CD8-positive, alpha-beta memory T cell (primary cell): ENCODE results near the gene DNAJC5. TPM values are rescaled to one million over a fixed set of nuclear protein-coding genes. Genes with fewer than 3 reads are reported as not detected.
A peak's percentile ranks its signal among the peaks of the same experiment; 100 is the strongest.

Experiments
- CTCF ChIA-PET: fragments of 350-600 bp; sonication (Branson Sonifier 250); formaldehyde crosslinking; loops from one replicate; lab custom pipeline; 2021; ENCODE audit warnings: antibody characterized with exemption; lab: Charles Lee
- POLR2A ChIA-PET: fragments of 350-600 bp; sonication (Branson Sonifier 250); formaldehyde crosslinking; loops from one replicate; lab custom pipeline; 2021; ENCODE audit warnings: antibody characterized with exemption; lab: Charles Lee
- DNase-seq, 5 donors: peaks; one replicate each; pipeline versions ENCODE4 v3.0.0 to v3.0.0-alpha.2; 2020 to 2022; ENCODE audit warnings: mixed read lengths in 1 of 5
- H3K27ac ChIP-seq: one replicate; pipeline ENCODE4 v1.7.0; 2013; ENCODE audit warnings: low read depth, mild to moderate bottlenecking, low read length, moderate library complexity
- H3K27me3 ChIP-seq: 2 replicates; pipeline ENCODE4 v1.7.0; 2013; ENCODE audit warnings: low read length, mild to moderate bottlenecking; ENCODE audit not compliant: insufficient read depth, poor library complexity, severe bottlenecking
- H3K36me3 ChIP-seq: 2 replicates; pipeline ENCODE4 v1.7.0; 2013; ENCODE audit warnings: mild to moderate bottlenecking, low read length, moderate library complexity; ENCODE audit not compliant: insufficient read depth
- H3K4me1 ChIP-seq: 2 replicates; pipeline ENCODE4 v1.7.0; 2013; ENCODE audit warnings: mild to moderate bottlenecking, low read length, moderate library complexity; ENCODE audit not compliant: insufficient read depth
- H3K4me3 ChIP-seq: 2 replicates; pipeline ENCODE4 v1.7.0; 2013; ENCODE audit warnings: mild to moderate bottlenecking, low read length
- H3K9me3 ChIP-seq: 2 replicates; pipeline ENCODE4 v1.7.0; 2013; ENCODE audit warnings: mild to moderate bottlenecking, low read length
- H3K27ac Mint-ChIP-seq, 8 donors: one replicate each; pipeline ENCODE4 v1.8.0; 2020 to 2021; ENCODE audit warnings: mixed read lengths in 8 of 8, mild to moderate bottlenecking in 6 of 8, inconsistent platforms in 3 of 8, moderate library complexity in 3 of 8
- H3K27me3 Mint-ChIP-seq, 2 donors: one replicate each; pipeline ENCODE4 v1.8.0; 2020 to 2021; ENCODE audit warnings: mixed read lengths in 2 of 2, mild to moderate bottlenecking in 1 of 2, moderate library complexity in 1 of 2
- H3K36me3 Mint-ChIP-seq, 3 donors: one replicate each; pipeline ENCODE4 v1.8.0; 2020 to 2021; ENCODE audit warnings: mixed read lengths in 3 of 3, inconsistent platforms in 1 of 3, mild to moderate bottlenecking in 1 of 3
- H3K4me1 Mint-ChIP-seq, 3 donors: one replicate each; pipeline ENCODE4 v1.8.0; 2020 to 2021; ENCODE audit warnings: mixed read lengths in 3 of 3, inconsistent platforms in 1 of 3, mild to moderate bottlenecking in 1 of 3
- H3K4me3 Mint-ChIP-seq, 7 donors: one replicate each; pipeline ENCODE4 v1.8.0; 2020 to 2021; ENCODE audit warnings: mixed read lengths in 7 of 7, mild to moderate bottlenecking in 6 of 7, moderate library complexity in 4 of 7, inconsistent platforms in 2 of 7
- H3K9me3 Mint-ChIP-seq, 5 donors: one replicate each; pipeline ENCODE4 v1.8.0; 2020 to 2022; ENCODE audit warnings: mixed read lengths in 5 of 5, mild to moderate bottlenecking in 3 of 5, moderate library complexity in 2 of 5, inconsistent platforms in 1 of 5
- polyA plus RNA-seq: library from polyadenylated mRNA; unstranded; fragments of 300-500 nt; fragmentation: Illumina TruSeq; gene quantifications from one replicate; pipeline ENCODE4 v1.2.3, GENCODE V29; 2021
- total RNA-seq, 2 experiments: library from RNA; stranded (reverse); gene quantifications; one replicate each; pipeline ENCODE4 v1.2.3, GENCODE V29; 2021

The DNAJC5 gene
- total and polyA plus RNA-seq, 3 experiments from 2014 or later: 8.3 to 40.9 (median 38.9) TPM

DNA sequence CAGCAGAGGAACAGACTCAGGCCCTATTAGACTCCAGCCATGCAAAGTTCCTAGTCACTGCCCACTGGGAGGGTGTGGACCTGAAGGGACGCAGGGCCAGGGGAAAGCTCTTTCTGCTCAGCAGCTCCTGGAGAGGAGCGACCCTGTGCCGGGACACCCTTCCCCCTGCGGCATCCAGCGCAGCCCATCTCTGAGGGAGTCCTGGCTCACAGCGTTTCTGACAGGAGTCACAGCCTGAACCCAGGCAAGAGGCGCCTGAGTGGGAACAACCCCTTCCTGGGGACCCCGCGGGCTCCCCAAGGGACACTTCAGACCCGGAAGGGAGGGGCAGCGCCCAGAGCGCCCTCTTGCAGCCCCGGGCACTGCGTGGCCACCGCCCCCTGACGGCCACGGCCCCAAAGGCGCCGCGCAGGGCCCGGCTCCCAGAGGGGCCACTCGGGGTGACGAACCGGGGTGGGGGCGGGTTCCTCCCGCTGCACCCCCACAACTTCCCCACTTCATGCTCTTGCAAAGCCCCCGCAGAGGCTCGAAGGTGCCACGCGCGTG, 60.4 kb downstream of the DNAJC5 start:
- Histone ChIP-seq H3K27me3 (no peaks in the 10 kb centered on the region), H3K27ac (peak overlapping the region; percentile 79), H3K4me1 (peaks cover 26% of the 10 kb centered on the region), H3K4me3 (peak overlapping the region; percentile 74), H3K9me3 (no peaks in the 10 kb centered on the region), H3K36me3 (no peaks in the 10 kb centered on the region)
- Mint-ChIP-seq H3K27ac (peak overlapping the region in 6 of 8 donors; percentile 12 to 83 (median 62)), H3K36me3 (peaks cover 0 to 11% (median 0%) of the 10 kb centered on the region in 3 donors), H3K4me1 (peaks cover 22 to 47% (median 23%) of the 10 kb centered on the region in 3 donors), H3K4me3 (peak overlapping the region; percentile 73 to 92 (median 80)), H3K9me3 (no peaks in the 10 kb centered on the region), H3K27me3 (no peaks in the 10 kb centered on the region)
- ChIA-PET CTCF (interaction anchor here (1.5 to 3.4 kb wide), 2 partner anchors 25 to 84 kb away, joined by 7 to 14 read pairs; partner anchors contain the start of genes PRPF6 and SAMD10), POLR2A (interaction anchor here (0.9 kb wide), 1 partner anchor 435 kb away, joined by 3 read pairs; the partner anchor contains the start of gene PPDPF)
- peak in 2 of 5 donors; percentile 25 to 37 for DNase-seq

- Histone ChIP-seq H3K4me1 (peaks cover 26% of the 10 kb centered on the region), H3K36me3 (no peaks in the 10 kb centered on the region), H3K4me3 (peak within 1 kb of the TSS; percentile 74), H3K27ac (peak within 1 kb of the TSS; percentile 79), H3K27me3 (no peaks in the 10 kb centered on the region), H3K9me3 (no peaks in the 10 kb centered on the region)
- no peaks in the 10 kb centered on the region for H3K27me3 Mint-ChIP-seq
- no peaks in the 10 kb centered on the region for H3K9me3 Mint-ChIP-seq
- peak within 1 kb of the TSS; percentile 66 to 88 (median 82) for H3K27ac Mint-ChIP-seq
- DNase-seq: peak; percentile 84 to 94 (median 91)
- H3K4me3 Mint-ChIP-seq: peak within 1 kb of the TSS; percentile 77 to 92 (median 86)
- CTCF ChIA-PET: interaction anchor here (0.8 to 3.4 kb wide), 6 partner anchors 13 to 460 kb away, joined by 3 to 14 read pairs (median 4); partner anchors contain the start of genes PRPF6 and SAMD10
- peaks cover 22 to 45% (median 22%) of the 10 kb centered on the region in 3 donors for H3K4me1 Mint-ChIP-seq
- H3K36me3 Mint-ChIP-seq: peaks cover 0 to 12% (median 0%) of the 10 kb centered on the region in 3 donors
- POLR2A ChIA-PET: interaction anchor here (0.6 to 2.0 kb wide), 7 partner anchors 24 to 435 kb away, joined by 3 to 18 read pairs (median 4); partner anchors contain the start of genes ARFRP1, OPRL1, PPDPF and PRPF6
Observed at GRCh38 chr20:63955827-63956663, 61.1 kb downstream of the DNAJC5 start, which contains the start of gene UCKL1. TSS of gene UCKL1 (minus strand) at chr20:63956416. CDS start at chr20:63956372, 44 bp downstream.

DNA sequence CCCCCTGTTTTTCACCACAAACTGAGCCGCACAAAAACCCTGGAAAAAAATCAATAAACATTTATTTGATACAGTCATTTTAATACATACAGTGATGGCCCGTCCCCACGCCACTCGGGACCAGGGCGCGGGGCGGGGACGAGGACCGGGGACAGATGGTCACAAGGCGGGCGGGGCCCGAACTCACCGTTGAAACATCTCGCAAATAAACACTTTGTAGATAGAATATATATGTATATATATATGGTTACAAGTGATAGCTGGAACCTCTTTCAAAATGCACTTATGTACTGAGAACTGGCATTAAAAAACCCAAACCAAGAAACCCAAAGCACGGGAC, 61.7 kb downstream of the DNAJC5 start:
- no peaks in the 10 kb centered on the region for H3K27me3 ChIP-seq
- Mint-ChIP-seq H3K4me3 (peak overlapping the region; percentile 77 to 92 (median 86)), H3K27ac (peak overlapping the region in 7 of 8 donors; percentile 46 to 87 (median 78)), H3K4me1 (peaks cover 22 to 42% (median 22%) of the 10 kb centered on the region in 3 donors), H3K9me3 (no peaks in the 10 kb centered on the region), H3K36me3 (peaks cover 0 to 18% (median 0%) of the 10 kb centered on the region in 3 donors), H3K27me3 (no peaks in the 10 kb centered on the region)
- CTCF ChIA-PET: interaction anchor here (0.8 to 3.4 kb wide), 6 partner anchors 12 to 460 kb away, joined by 3 to 14 read pairs (median 4); partner anchors contain the start of genes PRPF6 and SAMD10
- H3K27ac ChIP-seq: peak overlapping the region; percentile 35
- peaks cover 26% of the 10 kb centered on the region for H3K4me1 ChIP-seq
- DNase-seq: no peak
- POLR2A ChIA-PET: interaction anchor here (0.6 to 2.0 kb wide), 7 partner anchors 23 to 436 kb away, joined by 3 to 18 read pairs (median 4); partner anchors contain the start of genes ARFRP1, OPRL1, PPDPF and PRPF6
- no peaks in the 10 kb centered on the region for H3K9me3 ChIP-seq
- H3K4me3 ChIP-seq: peak overlapping the region; percentile 51
- H3K36me3 ChIP-seq: no peaks in the 10 kb centered on the region

- POLR2A ChIA-PET: interaction anchor here (0.6 to 2.0 kb wide), 4 partner anchors 23 to 436 kb away, joined by 4 to 18 read pairs (median 5); partner anchors contain the start of genes PPDPF, PRPF6, SAMD10 and TPD52L2
- no peaks in the 10 kb centered on the region for H3K27me3 Mint-ChIP-seq
- peaks cover 26% of the 10 kb centered on the region for H3K4me1 ChIP-seq
- no peaks in the 10 kb centered on the region for H3K9me3 ChIP-seq
- H3K36me3 ChIP-seq: no peaks in the 10 kb centered on the region
- H3K36me3 Mint-ChIP-seq: peaks cover 0 to 23% (median 0%) of the 10 kb centered on the region in 3 donors
- H3K27ac Mint-ChIP-seq: peak overlapping the region; percentile 66 to 88 (median 80)
- no peaks in the 10 kb centered on the region for H3K27me3 ChIP-seq
- H3K9me3 Mint-ChIP-seq: no peaks in the 10 kb centered on the region
- peak overlapping the region; percentile 35 for H3K27ac ChIP-seq
- H3K4me3 Mint-ChIP-seq: peak overlapping the region; percentile 75 to 92 (median 86)
- H3K4me1 Mint-ChIP-seq: peaks cover 22 to 42% (median 22%) of the 10 kb centered on the region in 3 donors
- DNase-seq: peak; percentile 40 to 78 (median 52)
- H3K4me3 ChIP-seq: peak overlapping the region; percentile 51
- CTCF ChIA-PET: interaction anchor here (1.1 to 3.4 kb wide), 4 partner anchors 11 to 461 kb away, joined by 4 to 14 read pairs (median 4); partner anchors contain the start of genes PRPF6 and SAMD10
Observed at GRCh38 chr20:63957004-63957689, 62.2 kb downstream of the DNAJC5 start.

GRCh38 chr20:63957690-63958441, 62.9 kb downstream of the DNAJC5 start:
- Mint-ChIP-seq H3K4me3 (peak overlapping the region in 4 of 7 donors; percentile 36 to 79 (median 43)), H3K27me3 (peaks cover 0 to under 1% of the 10 kb centered on the region in 2 donors), H3K9me3 (no peaks in the 10 kb centered on the region), H3K36me3 (peaks cover 0 to 26% (median 0%) of the 10 kb centered on the region in 3 donors), H3K4me1 (peaks cover 22 to 37% (median 22%) of the 10 kb centered on the region in 3 donors), H3K27ac (peak overlapping the region in 3 of 8 donors; percentile 72 to 85 (median 80))
- Histone ChIP-seq H3K9me3 (no peaks in the 10 kb centered on the region), H3K4me1 (peaks cover 26% of the 10 kb centered on the region), H3K27ac (peak overlapping the region; percentile 35), H3K4me3 (no peak overlapping the region), H3K36me3 (no peaks in the 10 kb centered on the region), H3K27me3 (no peaks in the 10 kb centered on the region)
- POLR2A ChIA-PET: interaction anchor here (0.8 to 2.0 kb wide), 2 partner anchors 23 to 437 kb away, joined by 4 to 6 read pairs; partner anchors contain the start of genes PPDPF and PRPF6
- CTCF ChIA-PET: interaction anchor here (1.0 kb wide), 1 partner anchor 16 kb away, joined by 3 read pairs; no protein-coding TSS in a partner anchor
- no peak for DNase-seq

- Mint-ChIP-seq H3K4me3 (peak overlapping the region in 1 of 7 donors; percentile 24), H3K27me3 (peaks cover 0 to 1% of the 10 kb centered on the region in 2 donors), H3K9me3 (no peaks in the 10 kb centered on the region), H3K36me3 (peaks cover 0 to 27% (median 0%) of the 10 kb centered on the region in 3 donors), H3K4me1 (peaks cover 18 to 32% (median 21%) of the 10 kb centered on the region in 3 donors), H3K27ac (no peak overlapping the region)
- no peak overlapping the region for H3K27ac ChIP-seq
- ChIA-PET POLR2A (interaction anchor here (0.5 to 0.8 kb wide), 3 partner anchors 13 to 149 kb away, joined by 3 to 4 read pairs (median 3); partner anchors contain the start of gene PRPF6), CTCF (interaction anchor here (0.6 to 1.0 kb wide), 2 partner anchors 15 to 74 kb away, joined by 3 read pairs; no protein-coding TSS in a partner anchor)
- no peak for DNase-seq
- peaks cover 26% of the 10 kb centered on the region for H3K4me1 ChIP-seq
- no peaks in the 10 kb centered on the region for H3K27me3 ChIP-seq
- H3K4me3 ChIP-seq: no peak overlapping the region
- no peaks in the 10 kb centered on the region for H3K36me3 ChIP-seq
- no peaks in the 10 kb centered on the region for H3K9me3 ChIP-seq
Observed at GRCh38 chr20:63958471-63958870, 63.5 kb downstream of the DNAJC5 start.
